Central memory CD8-positive, alpha-beta T cell (primary cell): ENCODE measurements around the gene CD164L2.

Experiments
- ATAC-seq: fragments of 150-1000 bp; cut with Tn5 transposase; replicated peaks from 2 replicates; pipeline ENCODE4 v1.10.0; 2022; ENCODE audit warnings: mild to moderate bottlenecking, moderate FRiP score, moderate number of reproducible peaks; ENCODE audit not compliant: poor library complexity, severe bottlenecking; ENCODE audit errors: extremely low read depth
- DNase-seq, 2 donors: peaks; one replicate each; pipeline ENCODE4 v3.0.0; 2021; ENCODE audit warnings: low spot score in 2 of 2
- H3K27ac Mint-ChIP-seq: one replicate; pipeline ENCODE4 v1.8.0; 2022; ENCODE audit warnings: low read depth, mild to moderate bottlenecking, moderate library complexity, mixed read lengths
- H3K27me3 Mint-ChIP-seq: one replicate; pipeline ENCODE4 v1.8.0; 2022; ENCODE audit warnings: mixed read lengths
- H3K36me3 Mint-ChIP-seq: one replicate; pipeline ENCODE4 v1.8.0; 2022; ENCODE audit warnings: mild to moderate bottlenecking, moderate library complexity, mixed read lengths; ENCODE audit not compliant: insufficient read depth
- H3K4me1 Mint-ChIP-seq: one replicate; pipeline ENCODE4 v1.8.0; 2022; ENCODE audit warnings: mixed read lengths
- H3K4me3 Mint-ChIP-seq: one replicate; pipeline ENCODE4 v1.8.0; 2022; ENCODE audit warnings: mild to moderate bottlenecking, moderate library complexity, mixed read lengths
- H3K9me3 Mint-ChIP-seq: one replicate; pipeline ENCODE4 v1.8.0; 2022; ENCODE audit warnings: mixed read lengths

CD164L2 gene

GRCh38 chr1:27351541-27352107, 31.5 kb downstream of the CD164L2 start:
- H3K9me3 Mint-ChIP-seq = no peaks in the 10 kb centered on the region
- peaks cover 26% of the 10 kb centered on the region for H3K36me3 Mint-ChIP-seq
- H3K4me1 Mint-ChIP-seq = peaks cover 23% of the 10 kb centered on the region
- DNase-seq = no peak
- H3K27me3 Mint-ChIP-seq = no peaks in the 10 kb centered on the region
- no peak overlapping the region for H3K27ac Mint-ChIP-seq
- no peak overlapping the region for H3K4me3 Mint-ChIP-seq
- ATAC-seq = no peak

GRCh38 chr1:27350663-27351540, 32.2 kb downstream of the CD164L2 start:
- Mint-ChIP-seq H3K4me3 (no peak overlapping the region), H3K4me1 (peaks cover 23% of the 10 kb centered on the region), H3K9me3 (no peaks in the 10 kb centered on the region), H3K36me3 (peaks cover 29% of the 10 kb centered on the region), H3K27me3 (no peaks in the 10 kb centered on the region), H3K27ac (no peak overlapping the region)
- ATAC-seq (no peak), DNase-seq (no peak)

- no peak for DNase-seq
- no peak overlapping the region for H3K4me3 Mint-ChIP-seq
- H3K9me3 Mint-ChIP-seq = no peaks in the 10 kb centered on the region
- H3K4me1 Mint-ChIP-seq = peaks cover 18% of the 10 kb centered on the region
- H3K36me3 Mint-ChIP-seq = peaks cover 34% of the 10 kb centered on the region
- H3K27me3 Mint-ChIP-seq = no peaks in the 10 kb centered on the region
- no peak overlapping the region for H3K27ac Mint-ChIP-seq
- ATAC-seq = no peak
These were observed 33.1 kb downstream of the CD164L2 start for GRCh38 chr1:27349784-27350662.

- no peak overlapping the region for H3K27ac Mint-ChIP-seq
- H3K27me3 Mint-ChIP-seq = no peaks in the 10 kb centered on the region
- ATAC-seq (no peak), DNase-seq (no peak)
- H3K4me3 Mint-ChIP-seq = no peak overlapping the region
- H3K4me1 Mint-ChIP-seq = peaks cover 17% of the 10 kb centered on the region
- H3K9me3 Mint-ChIP-seq = no peaks in the 10 kb centered on the region
- peaks cover 37% of the 10 kb centered on the region for H3K36me3 Mint-ChIP-seq
These were observed 34.0 kb downstream of the CD164L2 start for GRCh38 chr1:27348861-27349783.

- peak overlapping the region; percentile 79 for H3K27ac Mint-ChIP-seq
- H3K4me1 Mint-ChIP-seq = peaks cover 26% of the 10 kb centered on the region
- no peak overlapping the region for H3K4me3 Mint-ChIP-seq
These were observed 36.0 kb downstream of the CD164L2 start for GRCh38 chr1:27346991-27347624.

GRCh38 chr1:27346357-27346756, 36.8 kb downstream of the CD164L2 start:
- H3K27me3 Mint-ChIP-seq = no peaks in the 10 kb centered on the region

More at GRCh38 chr1:27346991-27347624, 36.0 kb downstream of the CD164L2 start:
- no peak for ATAC-seq
- H3K27me3 Mint-ChIP-seq = no peaks in the 10 kb centered on the region
- peaks cover 44% of the 10 kb centered on the region for H3K36me3 Mint-ChIP-seq
- DNase-seq = no peak
- H3K9me3 Mint-ChIP-seq = no peaks in the 10 kb centered on the region

GRCh38 chr1:27345272-27345671, 37.9 kb downstream of the CD164L2 start:
- H3K27me3 Mint-ChIP-seq = no peaks in the 10 kb centered on the region

More at GRCh38 chr1:27346357-27346756, 36.8 kb downstream of the CD164L2 start:
- Mint-ChIP-seq H3K36me3 (peaks cover 42% of the 10 kb centered on the region), H3K4me1 (peaks cover 31% of the 10 kb centered on the region), H3K4me3 (peak overlapping the region; percentile 25), H3K27ac (no peak overlapping the region), H3K9me3 (no peaks in the 10 kb centered on the region)
- DNase-seq (no peak), ATAC-seq (no peak)

GRCh38 chr1:27343639-27344025, 39.5 kb downstream of the CD164L2 start:
- H3K4me3 Mint-ChIP-seq = peak overlapping the region; percentile 91

More at GRCh38 chr1:27345272-27345671, 37.9 kb downstream of the CD164L2 start:
- ATAC-seq = no peak
- peak overlapping the region; percentile 55 for H3K4me3 Mint-ChIP-seq
- peaks cover 37% of the 10 kb centered on the region for H3K4me1 Mint-ChIP-seq
- DNase-seq = no peak
- no peaks in the 10 kb centered on the region for H3K9me3 Mint-ChIP-seq
- peaks cover 37% of the 10 kb centered on the region for H3K36me3 Mint-ChIP-seq
- no peak overlapping the region for H3K27ac Mint-ChIP-seq

GRCh38 chr1:27342778-27343638, 40.1 kb downstream of the CD164L2 start:
- DNase-seq = peak; percentile 64 to 77
- ATAC-seq = peak; percentile 80
- Mint-ChIP-seq H3K36me3 (peaks cover 30% of the 10 kb centered on the region), H3K9me3 (no peaks in the 10 kb centered on the region), H3K27me3 (no peaks in the 10 kb centered on the region), H3K27ac (peak overlapping the region; percentile 84), H3K4me1 (peaks cover 51% of the 10 kb centered on the region), H3K4me3 (peak overlapping the region; percentile 91)

More at GRCh38 chr1:27343639-27344025, 39.5 kb downstream of the CD164L2 start:
- peaks cover 49% of the 10 kb centered on the region for H3K4me1 Mint-ChIP-seq
- no peaks in the 10 kb centered on the region for H3K27me3 Mint-ChIP-seq
- no peak for ATAC-seq
- no peaks in the 10 kb centered on the region for H3K9me3 Mint-ChIP-seq
- DNase-seq = no peak
- peaks cover 34% of the 10 kb centered on the region for H3K36me3 Mint-ChIP-seq
- H3K27ac Mint-ChIP-seq = peak overlapping the region; percentile 84

- no peak for DNase-seq
- H3K27me3 Mint-ChIP-seq = no peaks in the 10 kb centered on the region
- H3K4me1 Mint-ChIP-seq = peaks cover 51% of the 10 kb centered on the region
These were observed 40.7 kb downstream of the CD164L2 start for GRCh38 chr1:27342391-27342777.

More at GRCh38 chr1:27342391-27342777, 40.7 kb downstream of the CD164L2 start:
- Mint-ChIP-seq H3K27ac (peak overlapping the region; percentile 84), H3K36me3 (peaks cover 29% of the 10 kb centered on the region), H3K9me3 (no peaks in the 10 kb centered on the region), H3K4me3 (peak overlapping the region; percentile 91)
- peak; percentile 61 for ATAC-seq
